Stomach (tissue), 9 donors: ENCODE data around the gene IRAK3. TPM values are rescaled to one million over a fixed set of nuclear protein-coding genes. Genes with fewer than 3 reads are reported as not detected.

Experiments used
- DNase-seq, 2 donors: peaks; one replicate each; pipeline versions ENCODE4 v3.0.0 to v3.0.0-alpha.2; 2013 to 2019
- H3K27ac ChIP-seq, 5 donors: fragments of 200-600 bp in 4 of 5; sonication (generic) in 4 of 5; one replicate each; pipeline ENCODE4 v1.5.1; 2013 to 2019; ENCODE audit warnings: mild to moderate bottlenecking in 1 of 5, moderate library complexity in 1 of 5
- H3K27me3 ChIP-seq, 3 donors: fragments of 200-600 bp; sonication (generic); one replicate each; pipeline ENCODE4 v1.5.1; 2017 to 2019; ENCODE audit warnings: mixed run types in 1 of 3
- H3K36me3 ChIP-seq, 4 donors: fragments of 200-600 bp; sonication (generic); 1 replicate in 3 of 4; 2 replicates in 1 of 4; pipeline ENCODE4 v1.5.1; 2016 to 2019
- H3K4me1 ChIP-seq, 4 donors: fragments of 200-600 bp; sonication (generic); one replicate each; pipeline ENCODE4 v1.5.1; 2016 to 2019
- H3K4me3 ChIP-seq, 4 donors: fragments of 200-600 bp; sonication (generic) in 3 of 4; one replicate each; pipeline ENCODE4 v1.5.1; 2016 to 2019; ENCODE audit warnings: mild to moderate bottlenecking in 1 of 4
- H3K9me3 ChIP-seq, 4 donors: fragments of 200-600 bp; sonication (generic); one replicate each; pipeline ENCODE4 v1.5.1; 2016 to 2019
- EP300 ChIP-seq: sonication (generic); formaldehyde crosslinking; IDR thresholded peaks from one replicate; pipeline ENCODE4 v1.6.1; 2017; ENCODE audit warnings: antibody characterized with exemption
- POLR2A ChIP-seq, 4 donors: fragments of 450-650 bp; IDR thresholded peaks; one replicate each; pipeline ENCODE4 v1.6.1; 2016; ENCODE audit warnings: antibody characterized with exemption in 4 of 4, control low read depth in 2 of 4, mild to moderate bottlenecking in 1 of 4, moderate library complexity in 1 of 4
- POLR2AphosphoS5 ChIP-seq, 3 donors: sonication (generic); formaldehyde crosslinking; IDR thresholded peaks; one replicate each; pipeline ENCODE4 v1.6.1; 2016; ENCODE audit warnings: antibody characterized with exemption in 3 of 3
- WGBS, 5 donors: extraction: QIAGEN DNeasy Blood & Tissue Kit in 3 of 5; methylation state at CpG; one replicate each; pipeline versions ENCODE4 v1.1.5 to v1.1.7; 2013 to 2018; 5-methylcytosine and 5-hydroxymethylcytosine counted together
- intact Hi-C: fragments of 100-400 bp; cut with DNase I; formaldehyde crosslinking; loops from one replicate; pipeline ENCODE4 v1.15.1; 2023; ENCODE audit warnings: low total_unique reads
- polyA plus RNA-seq, 3 donors: library from polyadenylated mRNA; stranded (reverse); fragments of 200-250 nt; gene quantifications; one replicate each; pipeline ENCODE4 v1.2.3, GENCODE V29; 2013
- total RNA-seq, 5 donors: library from RNA; depleted of rRNA; stranded (reverse); fragments of >200 nt; gene quantifications; one replicate each; pipeline versions ENCODE4 v1.1.0 to v1.2.3, GENCODE V29; 2014 to 2016
- TF ChIP-seq, protein P1 (sequence below), 7 experiments: fragments of 450-650 bp in 4 of 7; fragments of 200-600 bp in 3 of 7; sonication (generic) in 3 of 7; IDR thresholded peaks; one replicate each; pipeline ENCODE4 v1.5.1; 2016 to 2019; ENCODE audit warnings: antibody characterized with exemption in 7 of 7, control low read depth in 2 of 7, mild to moderate bottlenecking in 1 of 7
- donor health status: healthy with polysubstance abuse.
- donor health status: Bipolar disorder and iron deficiency.
- donor health status: healthy.

IRAK3 gene
- total and polyA plus RNA-seq, 8 donors, result 1.4 to 38.2 (median 4.5) TPM

DNA sequence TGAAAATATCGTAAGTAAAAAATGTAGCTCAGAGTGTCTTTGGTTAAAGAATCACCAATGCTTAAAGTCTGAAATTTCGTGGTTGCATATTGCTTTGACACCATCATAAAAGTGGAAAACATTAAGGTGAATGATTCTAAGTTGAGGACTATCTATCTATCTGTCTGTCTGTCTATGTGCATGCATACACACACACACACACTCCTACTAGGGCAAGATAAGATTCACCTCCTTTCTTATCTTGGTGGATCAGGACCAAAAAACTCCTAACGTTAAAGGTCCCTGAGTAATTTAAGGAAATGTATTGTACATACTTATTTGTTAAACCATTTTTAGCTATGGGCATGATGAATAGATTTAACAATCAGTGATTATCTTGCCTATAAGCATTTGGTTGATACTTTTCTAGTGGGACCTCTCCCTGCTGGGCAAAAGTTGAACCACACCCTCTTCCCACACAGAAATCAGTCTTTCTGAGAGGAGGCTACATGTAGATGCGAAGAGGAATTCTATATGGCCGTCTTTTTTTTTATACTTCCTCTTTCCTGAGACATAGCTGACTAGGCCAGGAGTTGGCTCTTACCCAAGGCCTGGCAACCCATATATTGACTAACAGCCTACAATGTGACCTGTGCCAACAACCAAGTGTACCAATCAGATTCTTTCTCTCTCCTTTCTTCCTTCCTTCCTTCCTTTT, 39.2 kb upstream of the IRAK3 start:
- intact Hi-C loops, result loop anchor here (10.0 kb wide), 1 partner anchor 85 kb away; no protein-coding TSS in a partner anchor

DNA sequence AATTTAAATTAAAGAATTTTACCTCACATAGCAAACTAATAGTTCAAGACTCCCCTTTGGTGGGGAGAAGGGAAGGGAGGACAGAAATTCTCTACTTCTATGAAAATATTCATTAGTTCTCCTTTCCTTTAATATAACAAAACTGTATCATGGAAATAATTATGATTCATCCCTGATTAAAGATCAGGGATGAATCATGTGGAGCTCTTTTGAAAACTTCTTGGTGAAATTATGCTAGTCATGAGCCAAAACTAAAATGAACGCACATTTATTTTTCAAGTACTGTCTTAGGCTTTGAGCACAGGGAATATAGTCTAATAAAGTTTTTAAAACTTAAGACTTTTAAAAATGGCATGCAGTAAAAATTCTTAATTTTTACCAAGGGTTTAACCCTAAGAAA, 36.3 kb upstream of the IRAK3 start:
- peaks cover 0 to 56% (median 12%) of the 10 kb centered on the region in 4 donors for H3K4me1 ChIP-seq
- no peaks in the 10 kb centered on the region for H3K9me3 ChIP-seq
- H3K27me3 ChIP-seq, result no peaks in the 10 kb centered on the region
- no peak overlapping the region for H3K4me3 ChIP-seq
- peak overlapping the region in 2 of 5 donors; percentile 0 to 24 for H3K27ac ChIP-seq
- DNase-seq, result no peak
- peaks cover 0 to 43% (median 30%) of the 10 kb centered on the region in 4 donors for H3K36me3 ChIP-seq
- intact Hi-C loops, result no loop called here
- WGBS, 5 donors, result 65 to 86% (median 84%) methylated on average over 1 of the region's 1 CpG
- TF ChIP-seq POLR2A (IDR thresholded peaks at IDR 0.05) (no peak), POLR2AphosphoS5 (IDR thresholded peaks at IDR 0.05) (no peak), EP300 (no peak)
- TF ChIP-seq, protein P1, sequence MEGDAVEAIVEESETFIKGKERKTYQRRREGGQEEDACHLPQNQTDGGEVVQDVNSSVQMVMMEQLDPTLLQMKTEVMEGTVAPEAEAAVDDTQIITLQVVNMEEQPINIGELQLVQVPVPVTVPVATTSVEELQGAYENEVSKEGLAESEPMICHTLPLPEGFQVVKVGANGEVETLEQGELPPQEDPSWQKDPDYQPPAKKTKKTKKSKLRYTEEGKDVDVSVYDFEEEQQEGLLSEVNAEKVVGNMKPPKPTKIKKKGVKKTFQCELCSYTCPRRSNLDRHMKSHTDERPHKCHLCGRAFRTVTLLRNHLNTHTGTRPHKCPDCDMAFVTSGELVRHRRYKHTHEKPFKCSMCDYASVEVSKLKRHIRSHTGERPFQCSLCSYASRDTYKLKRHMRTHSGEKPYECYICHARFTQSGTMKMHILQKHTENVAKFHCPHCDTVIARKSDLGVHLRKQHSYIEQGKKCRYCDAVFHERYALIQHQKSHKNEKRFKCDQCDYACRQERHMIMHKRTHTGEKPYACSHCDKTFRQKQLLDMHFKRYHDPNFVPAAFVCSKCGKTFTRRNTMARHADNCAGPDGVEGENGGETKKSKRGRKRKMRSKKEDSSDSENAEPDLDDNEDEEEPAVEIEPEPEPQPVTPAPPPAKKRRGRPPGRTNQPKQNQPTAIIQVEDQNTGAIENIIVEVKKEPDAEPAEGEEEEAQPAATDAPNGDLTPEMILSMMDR (IDR thresholded peaks at IDR 0.05), result no peak

More for the DNA sequence above, 39.2 kb upstream of the IRAK3 start:
- no peak overlapping the region for H3K4me3 ChIP-seq
- peak overlapping the region in 3 of 5 donors; percentile 52 to 58 (median 54) for H3K27ac ChIP-seq
- peak; percentile 43 to 74 for DNase-seq
- H3K36me3 ChIP-seq, result peaks cover 0 to 53% (median 35%) of the 10 kb centered on the region in 4 donors
- WGBS, 5 donors, result 55 to 73% (median 59%) methylated on average over 5 of the region's 5 CpGs
- H3K4me1 ChIP-seq, result peaks cover under 1 to 42% (median 14%) of the 10 kb centered on the region in 4 donors
- TF ChIP-seq POLR2AphosphoS5 (IDR thresholded peaks at IDR 0.05) (peak in 2 of 3 donors; percentile 6 to 34), EP300 (no peak), POLR2A (IDR thresholded peaks at IDR 0.05) (no peak)
- TF ChIP-seq, protein P1 (IDR thresholded peaks at IDR 0.05), result peak in 1 of 7 experiments; percentile 14
- H3K9me3 ChIP-seq, result no peaks in the 10 kb centered on the region
- H3K27me3 ChIP-seq, result no peaks in the 10 kb centered on the region

DNA sequence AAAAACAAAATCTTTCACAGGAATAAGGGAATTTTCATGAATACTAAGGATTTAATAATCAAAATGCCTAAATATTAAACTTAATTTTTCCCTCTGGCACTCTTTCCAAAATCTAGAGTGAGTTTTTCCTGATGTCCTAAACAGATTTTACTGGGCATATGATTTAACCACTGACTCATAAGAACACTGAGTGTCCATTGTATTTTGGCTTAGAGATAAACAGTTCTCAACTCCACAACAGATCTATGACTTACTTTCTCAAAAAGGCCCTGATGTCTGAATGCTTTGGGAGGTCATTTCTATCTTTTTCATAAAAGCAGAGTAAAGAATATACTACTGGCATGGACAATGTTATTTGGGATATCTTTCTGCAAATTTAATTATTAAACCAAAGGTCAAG, 34.2 kb upstream of the IRAK3 start:
- no peaks in the 10 kb centered on the region for H3K27me3 ChIP-seq
- H3K4me3 ChIP-seq, result no peak overlapping the region
- intact Hi-C loops, result no loop called here
- DNase-seq, result no peak
- H3K4me1 ChIP-seq, result peaks cover 0 to 67% (median 12%) of the 10 kb centered on the region in 4 donors
- peaks cover 0 to 40% (median 29%) of the 10 kb centered on the region in 4 donors for H3K36me3 ChIP-seq
- H3K27ac ChIP-seq, result peak overlapping the region in 1 of 5 donors; percentile 8
- no peaks in the 10 kb centered on the region for H3K9me3 ChIP-seq
- no peak for TF ChIP-seq POLR2AphosphoS5 (IDR thresholded peaks at IDR 0.05)
- TF ChIP-seq, protein P1 (IDR thresholded peaks at IDR 0.05), result no peak
- no peak for TF ChIP-seq POLR2A (IDR thresholded peaks at IDR 0.05)
- TF ChIP-seq EP300, result no peak

DNA sequence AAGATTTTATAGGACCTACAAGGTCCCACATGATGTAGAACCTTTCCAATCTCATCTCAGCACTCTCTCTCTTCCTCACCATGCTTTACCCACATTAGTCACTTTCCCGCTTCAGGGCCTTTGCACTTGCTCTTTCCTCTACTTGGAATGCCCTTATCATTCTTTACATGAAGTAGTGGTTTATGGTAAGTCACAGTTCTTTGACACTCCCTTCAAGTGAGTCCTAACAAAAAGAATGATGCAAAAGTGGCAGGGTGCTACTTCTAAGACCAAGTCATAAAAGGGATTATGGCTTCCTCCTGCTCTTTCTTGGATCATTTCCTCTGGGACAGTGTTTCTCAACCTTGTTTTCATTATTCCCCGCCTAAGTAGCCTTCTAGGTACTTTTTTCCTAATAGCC, 32.4 kb upstream of the IRAK3 start:
- Histone ChIP-seq H3K36me3 (peaks cover 0 to 38% (median 30%) of the 10 kb centered on the region in 4 donors), H3K4me1 (peaks cover 0 to 63% (median 14%) of the 10 kb centered on the region in 4 donors), H3K27ac (peak overlapping the region in 2 of 5 donors; percentile 34 to 54), H3K4me3 (no peak overlapping the region), H3K9me3 (no peaks in the 10 kb centered on the region), H3K27me3 (no peaks in the 10 kb centered on the region)
- no peak for DNase-seq
- 85 to 95% (median 90%) methylated on average over 2 of the region's 2 CpGs for WGBS, 5 donors
- TF ChIP-seq, protein P1 (IDR thresholded peaks at IDR 0.05), result no peak
- peak in 1 of 3 donors; percentile 19 for TF ChIP-seq POLR2AphosphoS5 (IDR thresholded peaks at IDR 0.05)
- intact Hi-C loops, result no loop called here
